ENCODE results near the gene RAD9B. TPM values are rescaled to one million over a fixed set of nuclear protein-coding genes. Genes with fewer than 3 reads are reported as not detected.
"Not testable (repeated sequence)": the region's sequence is repeated elsewhere in the genome, so short reads cannot be mapped to it uniquely, and the experiment has no call there.

RAD9B gene
- total RNA-seq, 1 donor from 2014 or later, result 0.67 TPM

GRCh38 chr12:110516995-110517394 lies 14.9 kb downstream of the RAD9B start:
- intact Hi-C loops (cut with DNase I), result no loop called here
- ATAC-seq (ENCODE audit: poor library complexity), result no peak

GRCh38 chr12:110518014-110518413 lies 15.9 kb downstream of the RAD9B start:
- ATAC-seq (ENCODE audit: poor library complexity); DNase-seq; intact Hi-C loops (cut with DNase I): not testable (repeated sequence)

More at GRCh38 chr12:110516995-110517394, 14.9 kb downstream of the RAD9B start:
- DNase-seq, result no peak

- intact Hi-C loops (cut with DNase I), result loop anchor here (10.0 kb wide), 1 partner anchor 314 kb away; no protein-coding TSS in a partner anchor
- not testable (repeated sequence) for ATAC-seq (ENCODE audit: poor library complexity); DNase-seq
Observed at GRCh38 chr12:110520876-110521712, 19.0 kb downstream of the RAD9B start.

DNA sequence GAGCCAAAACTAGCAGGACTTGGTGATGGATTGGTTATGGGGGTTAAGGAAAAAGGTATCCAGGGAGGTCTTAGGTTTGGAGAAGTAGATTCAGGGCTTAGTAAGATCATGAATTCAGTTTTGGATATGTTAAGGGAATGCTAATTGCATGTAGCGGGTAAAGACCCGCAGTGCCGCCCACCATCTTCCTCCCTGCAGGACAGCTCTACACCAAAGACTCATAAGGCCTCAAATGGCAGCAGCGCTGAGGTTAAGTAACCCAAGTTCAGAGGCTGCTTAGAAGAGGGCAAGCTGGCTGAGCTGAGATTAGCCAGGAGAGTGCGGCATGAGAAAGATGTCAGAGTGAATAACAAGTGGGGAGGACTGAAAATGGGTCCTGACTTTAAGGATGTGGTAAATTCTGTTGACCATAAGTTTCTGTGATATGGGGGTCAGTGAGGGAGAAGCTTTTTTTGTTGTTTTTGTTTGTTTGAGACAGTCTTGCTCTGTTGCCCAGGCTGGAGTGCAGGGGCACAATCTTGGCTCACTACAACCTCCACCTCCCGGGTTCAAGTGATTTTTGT lies 26.2 kb downstream of the RAD9B start:
- no peak for DNase-seq
- ATAC-seq (ENCODE audit: poor library complexity), result no peak
- intact Hi-C loops (cut with DNase I), result loop anchor here (10.0 kb wide), 1 partner anchor 306 kb away; no protein-coding TSS in a partner anchor

DNA sequence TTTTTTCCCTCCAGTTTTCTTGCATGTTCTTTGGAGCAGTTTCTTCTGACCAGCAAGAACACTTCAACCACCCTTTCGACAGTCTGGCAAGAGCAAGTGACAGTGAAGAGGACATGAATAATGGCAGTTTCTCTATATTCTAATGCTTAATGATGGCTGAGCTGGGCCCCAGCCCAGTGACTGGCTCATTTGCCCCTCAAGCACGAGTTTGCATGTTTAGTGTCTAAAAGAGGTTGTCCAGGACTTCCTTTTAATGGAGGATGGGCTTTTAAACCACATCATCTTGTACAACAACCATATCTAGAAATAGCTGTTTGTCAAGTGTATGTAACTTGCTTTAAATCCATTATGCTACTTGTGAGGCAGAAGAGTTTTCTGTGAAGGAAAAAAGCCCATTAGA lies 28.4 kb downstream of the RAD9B start:
- ATAC-seq (ENCODE audit: poor library complexity) (no peak), DNase-seq (no peak)
- intact Hi-C loops (cut with DNase I), result no loop called here

- intact Hi-C loops (cut with DNase I), result no loop called here
- ATAC-seq (ENCODE audit: poor library complexity) (no peak), DNase-seq (no peak)
Observed at GRCh38 chr12:110531741-110532333, 29.7 kb downstream of the RAD9B start.

GRCh38 chr12:110532644-110533043 lies 30.5 kb downstream of the RAD9B start:
- ATAC-seq (ENCODE audit: poor library complexity), result no peak
- DNase-seq, result no peak
- intact Hi-C loops (cut with DNase I), result no loop called here

DNA sequence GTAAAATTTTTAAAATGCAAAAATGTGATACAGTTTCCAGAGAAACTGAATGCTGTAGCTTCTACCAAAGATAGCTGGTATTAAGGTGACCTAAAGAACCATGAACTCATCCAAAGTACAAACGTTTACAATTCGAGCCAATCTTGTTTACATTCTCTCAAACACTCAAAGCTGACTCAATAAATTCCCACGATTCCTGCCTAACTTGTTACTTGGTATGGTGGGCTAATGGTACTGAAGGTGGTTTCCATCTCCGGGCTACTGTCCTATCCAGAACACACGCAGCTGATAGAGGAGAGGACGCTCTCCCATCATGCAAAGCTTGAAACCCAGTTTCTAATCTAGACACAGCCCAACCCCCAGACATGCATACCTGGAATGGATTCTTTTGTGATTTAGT lies 31.5 kb downstream of the RAD9B start:
- DNase-seq (no peak), ATAC-seq (ENCODE audit: poor library complexity) (no peak)
- intact Hi-C loops (cut with DNase I), result no loop called here

DNA sequence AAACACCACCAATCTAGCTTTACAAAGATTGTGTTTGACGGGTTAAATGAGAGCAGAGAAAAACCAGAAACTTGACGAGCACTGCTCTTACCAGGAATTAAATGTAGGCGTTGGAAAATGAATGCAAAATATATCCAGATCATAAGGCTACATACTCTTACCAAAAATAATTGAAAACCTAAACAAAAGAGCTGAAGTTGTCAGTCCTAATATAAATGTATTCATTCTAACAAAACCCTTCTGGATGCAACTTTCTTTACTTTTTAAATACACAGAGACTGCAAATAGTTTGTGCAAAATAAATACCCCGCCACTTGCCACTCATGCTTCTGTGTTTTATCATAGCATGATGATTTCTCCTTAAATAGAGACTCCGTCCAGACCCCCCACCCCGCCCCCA lies 32.7 kb downstream of the RAD9B start:
- DNase-seq (no peak), ATAC-seq (ENCODE audit: poor library complexity) (no peak)
- intact Hi-C loops (cut with DNase I), result no loop called here

DNA sequence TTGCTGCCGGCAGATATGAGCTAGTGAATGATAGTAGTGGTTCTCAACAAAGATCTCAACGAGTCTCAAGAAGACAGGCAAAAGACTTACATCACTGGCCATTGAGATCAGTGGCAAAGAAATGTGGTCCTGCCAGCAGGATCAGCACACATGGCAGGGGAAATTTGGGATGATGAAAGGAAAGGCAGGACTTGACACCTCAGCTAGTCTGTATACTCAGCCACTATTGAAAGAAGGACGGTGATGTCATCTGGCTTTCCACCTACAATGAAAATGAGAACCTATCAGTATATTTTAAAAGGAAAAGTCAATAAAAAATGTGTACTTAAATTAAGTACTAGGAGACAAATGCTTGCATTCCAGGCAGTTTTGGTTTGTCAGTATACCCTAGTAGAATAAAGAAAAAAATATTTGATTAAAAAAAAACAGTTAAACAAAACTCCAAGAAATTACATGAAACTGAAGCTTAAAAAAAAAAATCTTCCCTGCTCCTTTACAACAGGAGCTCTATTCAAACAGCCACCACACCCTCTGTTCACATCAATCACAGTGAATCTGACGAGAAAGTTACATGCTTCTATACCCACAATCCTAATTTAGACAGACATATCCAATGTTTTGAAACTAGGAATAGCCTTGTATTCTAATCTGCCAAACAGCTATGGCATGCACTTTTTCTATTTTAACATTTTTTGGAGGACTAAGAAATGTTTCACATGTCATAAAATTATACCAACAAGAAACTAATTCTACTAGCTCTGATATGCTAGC lies 34.9 kb downstream of the RAD9B start:
- no peak for ATAC-seq (ENCODE audit: poor library complexity)
- intact Hi-C loops (cut with DNase I), result no loop called here
- DNase-seq, result no peak

GRCh38 chr12:110537605-110538409 lies 35.7 kb downstream of the RAD9B start:
- intact Hi-C loops (cut with DNase I), result no loop called here

GRCh38 chr12:110538869-110539622 lies 36.9 kb downstream of the RAD9B start:
- DNase-seq (no peak), ATAC-seq (ENCODE audit: poor library complexity) (peak; percentile 29)
- intact Hi-C loops (cut with DNase I), result no loop called here

More at GRCh38 chr12:110537605-110538409, 35.7 kb downstream of the RAD9B start:
- peak; percentile 86 for ATAC-seq (ENCODE audit: poor library complexity)
- peak; percentile 84 for DNase-seq

DNA sequence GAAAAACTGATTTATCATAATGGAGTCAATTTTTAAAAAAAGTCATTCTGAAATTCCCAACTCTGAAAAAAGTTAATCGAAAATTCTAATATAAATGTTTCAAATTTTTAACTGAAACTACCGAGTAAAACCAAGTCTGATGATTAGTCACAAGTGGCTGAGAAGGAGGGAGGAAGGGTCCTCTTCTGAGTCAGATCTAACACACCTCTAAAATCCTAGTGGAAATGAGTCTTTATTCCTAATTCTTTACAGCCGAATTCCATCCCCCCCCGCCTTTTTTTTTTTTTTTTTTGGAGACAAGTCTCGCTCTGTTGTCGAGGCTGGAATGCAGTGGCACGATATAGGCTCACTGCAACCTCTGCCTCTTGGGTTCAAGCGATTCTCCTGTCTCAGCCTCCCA lies 37.9 kb downstream of the RAD9B start:
- DNase-seq (no peak), ATAC-seq (ENCODE audit: poor library complexity) (no peak)
- intact Hi-C loops (cut with DNase I), result no loop called here

GRCh38 chr12:110543252-110543959 lies 41.3 kb downstream of the RAD9B start:
- intact Hi-C loops (cut with DNase I), result no loop called here
- peak; percentile 90 for DNase-seq
- peak; percentile 90 for ATAC-seq (ENCODE audit: poor library complexity)

DNA sequence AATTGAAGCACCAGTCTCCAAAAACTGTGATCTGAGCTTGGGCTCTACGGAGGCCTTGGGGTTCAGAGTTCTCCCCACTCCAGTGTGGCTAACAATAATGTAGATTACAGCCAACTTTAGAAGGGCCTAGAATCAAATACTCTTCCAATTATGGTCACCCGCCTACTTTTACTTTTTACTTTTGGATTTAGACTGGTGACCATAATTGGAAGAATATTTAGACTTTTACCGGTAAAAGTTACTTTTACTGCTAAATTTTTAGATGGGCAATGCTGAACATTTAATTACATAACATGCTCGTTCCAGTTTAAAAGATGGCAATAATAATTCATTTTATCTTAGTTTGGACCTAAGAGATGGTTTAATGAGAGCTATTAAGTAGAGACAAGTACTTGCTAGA lies 41.8 kb downstream of the RAD9B start:
- intact Hi-C loops (cut with DNase I), result no loop called here
- ATAC-seq (ENCODE audit: poor library complexity) (peak; percentile 1), DNase-seq (no peak)

DNA sequence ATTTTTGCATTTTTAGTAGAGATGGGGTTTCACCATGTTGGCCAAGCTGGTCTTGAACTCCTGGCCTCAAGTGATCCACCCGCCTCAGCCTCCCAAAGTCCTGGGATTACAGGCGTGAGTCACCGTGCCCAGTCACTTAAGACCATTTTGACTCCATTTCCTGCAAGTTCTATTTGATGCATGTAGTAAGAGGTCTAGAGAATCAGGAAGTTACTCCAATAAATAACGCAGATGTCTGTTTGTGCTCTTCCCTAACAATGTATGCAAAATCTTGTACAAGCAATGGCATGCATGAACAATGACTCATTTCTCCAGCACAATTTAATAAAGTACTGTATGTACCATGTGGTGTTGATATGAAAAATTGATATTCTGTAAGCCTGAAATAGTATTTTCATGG lies 43.1 kb downstream of the RAD9B start:
- ATAC-seq (ENCODE audit: poor library complexity); DNase-seq: not testable (repeated sequence)
- intact Hi-C loops (cut with DNase I), result loop anchor here (5.0 kb wide), 1 partner anchor 37 kb away; the partner anchor contains the start of gene PPTC7

- DNase-seq (no peak), ATAC-seq (ENCODE audit: poor library complexity) (no peak)
- intact Hi-C loops (cut with DNase I), result loop anchor here (5.0 kb wide), 1 partner anchor 36 kb away; the partner anchor contains the start of gene PPTC7
Observed at GRCh38 chr12:110545812-110546211, 43.7 kb downstream of the RAD9B start.

Data from Right ventricle myocardium superior (tissue), 1 donor.